SK-N-MC (cell line): ENCODE results near the gene BACH1.

Experiments
- DNase-seq: peaks from one replicate; pipeline ENCODE4 v3.0.0-alpha.2; 2011; ENCODE audit warnings: low read depth, low spot score
- H3K27ac ChIP-seq: fragments of 200-600 bp; sonication (generic); 2 replicates; pipeline ENCODE4 v1.5.1; 2016; ENCODE audit warnings: mixed run types
- H3K36me3 ChIP-seq: fragments of 200-600 bp; sonication (generic); 2 replicates; pipeline ENCODE4 v1.6.1; 2017; ENCODE audit warnings: antibody characterized with exemption, low read length, mixed read lengths; ENCODE audit not compliant: insufficient read depth
- H3K4me3 ChIP-seq: fragments of 200-600 bp; sonication (generic); 2 replicates; pipeline ENCODE4 v1.5.1; 2016
- H3K9ac ChIP-seq: fragments of 200-600 bp; sonication (generic); 2 replicates; pipeline ENCODE4 v1.8.0; 2017; ENCODE audit warnings: mixed run types, mixed read lengths; ENCODE audit not compliant: insufficient read length
- H3K9me3 ChIP-seq: fragments of 200-600 bp; sonication (generic); 2 replicates; pipeline ENCODE4 v1.6.1; 2017; ENCODE audit warnings: low read depth, mild to moderate bottlenecking, antibody characterized with exemption, low read length, moderate library complexity, mixed read lengths
- EZH2 ChIP-seq: fragments of 200-600 bp; sonication (generic); IDR thresholded peaks from one replicate; pipeline ENCODE4 v1.6.1; 2017; ENCODE audit warnings: antibody characterized with exemption
- FOXP2 ChIP-seq: optimal IDR thresholded peaks from 2 replicates; pipeline ENCODE3; 2011; ENCODE audit warnings: mild to moderate bottlenecking, moderate library complexity; ENCODE audit not compliant: insufficient read depth; ENCODE audit errors: extremely low read length, control extremely low read depth
- POLR2AphosphoS5 ChIP-seq: IDR thresholded peaks from 2 replicates; pipeline ENCODE4 v1.6.1; 2012; ENCODE audit warnings: mild to moderate bottlenecking, low read depth, low read length, borderline replicate concordance

The BACH1 gene

GRCh38 chr21:29305561-29305960 lies 6.8 kb downstream of the BACH1 start:
- peaks cover 8% of the 10 kb centered on the region for H3K9me3 ChIP-seq
- H3K36me3 ChIP-seq = peaks cover 30% of the 10 kb centered on the region
- TF ChIP-seq FOXP2 (no peak), EZH2 (no peak), POLR2AphosphoS5 (no peak)
- H3K4me3 ChIP-seq = no peak overlapping the region
- no peak for DNase-seq
- H3K9ac ChIP-seq = no peak overlapping the region
- peak overlapping the region; percentile 64; the same call in 1 of the 2 replicates for H3K27ac ChIP-seq

GRCh38 chr21:29306920-29307319 lies 8.2 kb downstream of the BACH1 start:
- Histone ChIP-seq H3K36me3 (peaks cover 42% of the 10 kb centered on the region), H3K4me3 (no peak overlapping the region), H3K9ac (no peak overlapping the region), H3K27ac (no peak overlapping the region), H3K9me3 (peaks cover 8% of the 10 kb centered on the region)
- no peak for TF ChIP-seq FOXP2
- no peak for TF ChIP-seq POLR2AphosphoS5
- no peak for TF ChIP-seq EZH2
- no peak for DNase-seq

GRCh38 chr21:29307718-29308455 lies 9.2 kb downstream of the BACH1 start:
- TF ChIP-seq POLR2AphosphoS5 = no peak
- TF ChIP-seq EZH2 = no peak
- no peak for TF ChIP-seq FOXP2
- Histone ChIP-seq H3K9me3 (peaks cover 8% of the 10 kb centered on the region), H3K9ac (no peak overlapping the region), H3K4me3 (no peak overlapping the region), H3K27ac (no peak overlapping the region), H3K36me3 (peaks cover 49% of the 10 kb centered on the region)
- DNase-seq = no peak

- Histone ChIP-seq H3K9me3 (peaks cover 8% of the 10 kb centered on the region), H3K4me3 (no peak overlapping the region), H3K27ac (no peak overlapping the region), H3K36me3 (peaks cover 49% of the 10 kb centered on the region), H3K9ac (no peak overlapping the region)
- no peak for DNase-seq
- TF ChIP-seq POLR2AphosphoS5 (no peak), FOXP2 (no peak), EZH2 (no peak)
These were observed 9.7 kb downstream of the BACH1 start for GRCh38 chr21:29308456-29308783.

- no peak overlapping the region for H3K27ac ChIP-seq
- no peak for TF ChIP-seq EZH2
- TF ChIP-seq POLR2AphosphoS5 = no peak
- no peak for TF ChIP-seq FOXP2
- H3K9me3 ChIP-seq = peaks cover 8% of the 10 kb centered on the region
- no peak for DNase-seq
- H3K9ac ChIP-seq = no peak overlapping the region
- peaks cover 49% of the 10 kb centered on the region for H3K36me3 ChIP-seq
- H3K4me3 ChIP-seq = no peak overlapping the region
These were observed 11.0 kb downstream of the BACH1 start for GRCh38 chr21:29309703-29310102.

- peaks cover 38% of the 10 kb centered on the region for H3K36me3 ChIP-seq
- no peak for DNase-seq
- H3K9ac ChIP-seq = no peak overlapping the region
- no peak overlapping the region for H3K27ac ChIP-seq
- no peak for TF ChIP-seq FOXP2
- TF ChIP-seq EZH2 = no peak
- no peak for TF ChIP-seq POLR2AphosphoS5
- no peak overlapping the region for H3K4me3 ChIP-seq
- peaks cover 8% of the 10 kb centered on the region for H3K9me3 ChIP-seq
These were observed 13.1 kb downstream of the BACH1 start for GRCh38 chr21:29311802-29312201.

GRCh38 chr21:29312981-29313380 lies 14.3 kb downstream of the BACH1 start:
- no peak overlapping the region for H3K9ac ChIP-seq
- H3K36me3 ChIP-seq = peaks cover 27% of the 10 kb centered on the region
- no peak overlapping the region for H3K27ac ChIP-seq
- DNase-seq = no peak
- no peak overlapping the region for H3K4me3 ChIP-seq
- TF ChIP-seq EZH2 = no peak
- TF ChIP-seq POLR2AphosphoS5 = no peak
- TF ChIP-seq FOXP2 = no peak
- H3K9me3 ChIP-seq = peaks cover 6% of the 10 kb centered on the region

GRCh38 chr21:29313662-29314408 lies 15.1 kb downstream of the BACH1 start:
- H3K9ac ChIP-seq = no peak overlapping the region
- no peak overlapping the region for H3K4me3 ChIP-seq
- no peak for TF ChIP-seq FOXP2
- no peak for TF ChIP-seq EZH2
- TF ChIP-seq POLR2AphosphoS5 = no peak
- H3K36me3 ChIP-seq = peaks cover 22% of the 10 kb centered on the region
- no peaks in the 10 kb centered on the region for H3K9me3 ChIP-seq
- H3K27ac ChIP-seq = no peak overlapping the region
- no peak for DNase-seq

GRCh38 chr21:29315131-29315749 lies 16.5 kb downstream of the BACH1 start:
- H3K36me3 ChIP-seq = peaks cover 22% of the 10 kb centered on the region
- DNase-seq = no peak
- no peak overlapping the region for H3K9ac ChIP-seq
- H3K9me3 ChIP-seq = no peaks in the 10 kb centered on the region
- no peak for TF ChIP-seq FOXP2
- no peak for TF ChIP-seq POLR2AphosphoS5
- TF ChIP-seq EZH2 = no peak
- no peak overlapping the region for H3K27ac ChIP-seq
- H3K4me3 ChIP-seq = no peak overlapping the region
